ENCODE results near the gene VOPP1. TPM values are rescaled to one million over a fixed set of nuclear protein-coding genes. Genes with fewer than 3 reads are reported as not detected.
"Not testable (repeated sequence)": the region's sequence is repeated elsewhere in the genome, so short reads cannot be mapped to it uniquely, and the experiment has no call there.

VOPP1 gene
- total and polyA plus RNA-seq, 12 donors, result 9.3 to 42.9 (median 22.8) TPM

GRCh38 chr7:55474944-55475854, 97.1 kb downstream of the VOPP1 start:
- DNase-seq, result no peak
- H3K27me3 ChIP-seq, result no peaks in the 10 kb centered on the region
- no peak for TF ChIP-seq CTCF (IDR thresholded peaks at IDR 0.05)
- peaks cover 0 to 28% (median 3%) of the 10 kb centered on the region in 9 donors for H3K4me1 ChIP-seq
- H3K27ac ChIP-seq, result no peak overlapping the region
- no peak overlapping the region for H3K4me3 ChIP-seq
- 92 to 94% methylated on average over 22 of the region's 22 CpGs for WGBS, 2 donors
- no peak for ATAC-seq
- intact Hi-C loops (cut with DNase I), result no loop called here
- peaks cover 0 to 30% (median 0%) of the 10 kb centered on the region in 9 donors for H3K36me3 ChIP-seq
- no peaks in the 10 kb centered on the region for H3K9me3 ChIP-seq

- peaks cover 0 to 35% (median 9%) of the 10 kb centered on the region in 9 donors for H3K4me1 ChIP-seq
- intact Hi-C loops (cut with DNase I), result no loop called here
- H3K27ac ChIP-seq, result no peak overlapping the region
- WGBS, 2 donors, result 97% methylated on average over 10 of the region's 10 CpGs
- no peaks in the 10 kb centered on the region for H3K27me3 ChIP-seq
- H3K9me3 ChIP-seq, result no peaks in the 10 kb centered on the region
- DNase-seq (no peak), ATAC-seq (no peak)
- no peak overlapping the region for H3K4me3 ChIP-seq
- TF ChIP-seq CTCF (IDR thresholded peaks at IDR 0.05), result no peak
- peaks cover 0 to 30% (median 0%) of the 10 kb centered on the region in 9 donors for H3K36me3 ChIP-seq
These were observed 98.4 kb downstream of the VOPP1 start for GRCh38 chr7:55473932-55474331.

GRCh38 chr7:55472928-55473725, 99.2 kb downstream of the VOPP1 start:
- no peak for TF ChIP-seq CTCF (IDR thresholded peaks at IDR 0.05)
- Histone ChIP-seq H3K27me3 (no peaks in the 10 kb centered on the region), H3K36me3 (peaks cover 0 to 34% (median 0%) of the 10 kb centered on the region in 9 donors), H3K4me3 (no peak overlapping the region), H3K27ac (no peak overlapping the region), H3K9me3 (no peaks in the 10 kb centered on the region), H3K4me1 (peaks cover 0 to 27% (median 9%) of the 10 kb centered on the region in 9 donors)
- WGBS, 2 donors, result 89 to 91% methylated on average over 25 of the region's 25 CpGs
- DNase-seq, result no peak
- no peak for ATAC-seq
- intact Hi-C loops (cut with DNase I), result no loop called here

- intact Hi-C loops (cut with DNase I); H3K27me3 ChIP-seq; H3K27ac ChIP-seq; H3K4me3 ChIP-seq; ATAC-seq; DNase-seq; H3K9me3 ChIP-seq: not testable (repeated sequence)
- H3K4me1 ChIP-seq, result peaks cover 0 to 21% (median 9%) of the 10 kb centered on the region in 9 donors
- WGBS, 2 donors, result 96 to 100% methylated on average over 2 to 6 of the region's 14 CpGs
- peaks cover 0 to 37% (median 0%) of the 10 kb centered on the region in 9 donors for H3K36me3 ChIP-seq
These were observed 99.9 kb downstream of the VOPP1 start for GRCh38 chr7:55472406-55472805.

- WGBS, 2 donors, result 88 to 93% methylated on average over 3 to 5 of the region's 9 CpGs
- H3K27ac ChIP-seq, result not testable (repeated sequence)
- H3K36me3 ChIP-seq, result peaks cover 0 to 35% (median 0%) of the 10 kb centered on the region in 9 donors
These were observed 100.7 kb downstream of the VOPP1 start for GRCh38 chr7:55471594-55471993.

More at GRCh38 chr7:55471594-55471993, 100.7 kb downstream of the VOPP1 start:
- intact Hi-C loops (cut with DNase I); ATAC-seq; H3K27me3 ChIP-seq; H3K9me3 ChIP-seq; DNase-seq; H3K4me3 ChIP-seq: not testable (repeated sequence)
- peaks cover 0 to 20% (median 9%) of the 10 kb centered on the region in 9 donors for H3K4me1 ChIP-seq
